ENCODE data around the gene CCDC186. TPM values are rescaled to one million over a fixed set of nuclear protein-coding genes. Genes with fewer than 3 reads are reported as not detected.

CCDC186 gene
- total RNA-seq, 1 experiment from 2014 or later = 17.1 TPM

DNA sequence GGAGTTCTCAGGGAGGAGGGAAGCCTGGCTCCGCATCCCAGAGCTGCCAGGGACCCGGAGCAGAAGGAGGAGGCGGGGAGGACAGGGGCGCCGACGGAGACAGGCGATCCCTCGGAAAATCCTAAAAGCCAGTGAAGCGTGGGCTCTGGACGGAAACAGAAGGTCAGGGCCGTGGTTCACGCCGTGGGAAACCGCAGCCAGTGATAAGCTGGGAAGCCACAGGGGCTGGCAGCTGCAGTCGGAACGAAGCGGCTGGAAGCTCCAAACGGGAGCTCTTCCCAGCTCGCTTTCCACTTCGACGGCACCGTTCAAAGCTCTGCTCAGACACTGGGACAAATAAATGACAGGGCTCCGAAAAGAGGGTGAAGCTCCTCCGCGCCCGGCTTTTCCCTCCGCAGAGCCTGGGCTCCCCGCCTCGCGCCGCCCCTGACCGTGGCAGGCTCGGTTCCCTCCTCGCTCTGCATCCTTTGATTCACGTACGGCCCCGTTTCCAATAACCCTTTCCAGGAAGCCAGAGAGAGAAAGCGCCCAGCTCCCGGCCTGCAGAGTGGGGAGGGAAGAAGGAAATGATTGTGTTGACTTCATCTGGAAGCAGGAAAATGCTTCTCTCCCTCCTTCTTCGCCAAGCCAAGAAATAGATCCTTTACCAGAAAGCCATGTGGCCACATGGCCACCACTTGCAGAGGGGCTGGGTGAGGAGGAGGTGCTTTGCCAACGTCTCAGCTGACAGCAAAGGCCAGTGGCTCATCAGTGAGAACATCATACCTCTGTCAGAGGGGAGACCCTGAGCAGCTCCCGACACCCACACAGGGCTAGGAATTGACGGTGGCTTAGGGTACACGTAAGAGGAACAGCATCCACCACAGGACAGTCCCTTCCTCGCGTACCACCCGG is 72.9 kb downstream of the CCDC186 start:
- intact Hi-C loops (cut with micrococcal nuclease) = no loop called here
- Histone ChIP-seq H3K36me3 (ENCODE audit: control insufficient read depth in 1 of 2, insufficient read depth in 2 of 2, low read length in 2 of 2) (no peaks in the 10 kb centered on the region), H3K9me3 (ENCODE audit: control insufficient read depth in 1 of 2, insufficient read depth in 1 of 2, low read depth in 1 of 2, low read length in 2 of 2) (no peaks in the 10 kb centered on the region), H2AFZ (ENCODE audit: low read depth, low read length, poor library complexity, severe bottlenecking) (no peak overlapping the region), H3K4me1 (ENCODE audit: control insufficient read depth in 1 of 2, insufficient read depth in 2 of 2, low read length in 2 of 2) (0 out of 4 replicates have a peak, but pooled peaks cover 0 to 4% of the 10 kb centered on the region in 2 experiments), H3K9me2 (ENCODE audit: insufficient read depth) (no peaks in the 10 kb centered on the region), H3K4me3 (replicated peaks in 1 of 2; ENCODE audit: low read depth in 1 of 2, low read length in 2 of 2) (no peak overlapping the region), H4K20me1 (ENCODE audit: insufficient read depth) (no peaks in the 10 kb centered on the region), H3K9ac (ENCODE audit: low read length) (no peak overlapping the region), H3K27me3 (ENCODE audit: insufficient read depth, low read length) (no peaks in the 10 kb centered on the region), H3K27ac (ENCODE audit: low read depth, low read length) (no peak overlapping the region), H3K79me2 (ENCODE audit: insufficient read depth, low read length) (no peaks in the 10 kb centered on the region), H3K4me2 (ENCODE audit: low read length) (no peak overlapping the region)
- ChIA-PET RAD21 (ENCODE audit: low non-redundant PET in 1 of 2, low total read pairs in 2 of 2, uncharacterized antibody in 2 of 2, unreplicated experiment in 2 of 2) (interaction anchor here in 1 of 2 experiments (1.2 to 1.5 kb wide), 2 partner anchors 302 to 395 kb away, joined by 6 read pairs; no protein-coding TSS in a partner anchor), CTCF (interaction anchor here (0.8 to 2.8 kb wide), 2 partner anchors 303 to 396 kb away, joined by 3 to 12 read pairs; no protein-coding TSS in a partner anchor), POLR2A (no interaction called here)
- ATAC-seq (no peak), DNase-seq (ENCODE audit: low read depth, low spot score) (no peak)
- TF ChIP-seq SRF (IDR thresholded peaks at IDR 0.05; ENCODE audit: low read depth) = no peak
- TF ChIP-seq, protein P1, sequence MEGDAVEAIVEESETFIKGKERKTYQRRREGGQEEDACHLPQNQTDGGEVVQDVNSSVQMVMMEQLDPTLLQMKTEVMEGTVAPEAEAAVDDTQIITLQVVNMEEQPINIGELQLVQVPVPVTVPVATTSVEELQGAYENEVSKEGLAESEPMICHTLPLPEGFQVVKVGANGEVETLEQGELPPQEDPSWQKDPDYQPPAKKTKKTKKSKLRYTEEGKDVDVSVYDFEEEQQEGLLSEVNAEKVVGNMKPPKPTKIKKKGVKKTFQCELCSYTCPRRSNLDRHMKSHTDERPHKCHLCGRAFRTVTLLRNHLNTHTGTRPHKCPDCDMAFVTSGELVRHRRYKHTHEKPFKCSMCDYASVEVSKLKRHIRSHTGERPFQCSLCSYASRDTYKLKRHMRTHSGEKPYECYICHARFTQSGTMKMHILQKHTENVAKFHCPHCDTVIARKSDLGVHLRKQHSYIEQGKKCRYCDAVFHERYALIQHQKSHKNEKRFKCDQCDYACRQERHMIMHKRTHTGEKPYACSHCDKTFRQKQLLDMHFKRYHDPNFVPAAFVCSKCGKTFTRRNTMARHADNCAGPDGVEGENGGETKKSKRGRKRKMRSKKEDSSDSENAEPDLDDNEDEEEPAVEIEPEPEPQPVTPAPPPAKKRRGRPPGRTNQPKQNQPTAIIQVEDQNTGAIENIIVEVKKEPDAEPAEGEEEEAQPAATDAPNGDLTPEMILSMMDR (IDR thresholded peaks at IDR 0.05 in 2 of 3, conservative IDR thresholded peaks at IDR 0.05 in 1 of 3; ENCODE audit: borderline replicate concordance in 1 of 3, insufficient read depth in 1 of 3, low read depth in 2 of 3, low read length in 2 of 3) = no peak
- TF ChIP-seq ZFX (IDR thresholded peaks at IDR 0.05) = no peak
- BruUV-seq (replicated peaks) = no TSS peak

DNA sequence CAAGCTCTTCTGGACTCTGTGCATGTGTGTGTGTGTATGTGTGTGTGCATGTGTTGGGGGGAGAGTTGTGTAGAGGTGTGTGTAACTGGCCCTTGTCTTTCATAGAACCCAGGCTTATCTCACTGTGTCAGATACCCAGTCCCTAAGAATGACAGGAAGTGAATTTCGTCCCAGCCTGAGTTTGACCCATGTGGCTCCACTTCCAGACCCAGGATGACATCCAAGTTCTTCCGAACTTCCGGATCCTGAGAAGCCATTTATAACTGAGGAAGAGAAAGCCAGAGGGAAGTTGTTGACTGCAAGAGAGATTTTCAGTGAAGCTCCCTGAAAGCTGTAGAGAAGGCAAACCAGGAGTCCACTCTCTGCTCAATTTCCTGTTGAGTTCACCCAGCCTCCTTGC is 77.1 kb downstream of the CCDC186 start:
- 0 out of 4 replicates have a peak, but pooled peaks cover 0 to 4% of the 10 kb centered on the region in 2 experiments for H3K4me1 ChIP-seq (ENCODE audit: control insufficient read depth in 1 of 2, insufficient read depth in 2 of 2, low read length in 2 of 2)
- DNase-seq (ENCODE audit: low read depth, low spot score) (no peak), ATAC-seq (no peak)
- BruUV-seq (replicated peaks) = no TSS peak
- H2AFZ ChIP-seq (ENCODE audit: low read depth, low read length, poor library complexity, severe bottlenecking) = no peak overlapping the region
- no peaks in the 10 kb centered on the region for H4K20me1 ChIP-seq (ENCODE audit: insufficient read depth)
- no peaks in the 10 kb centered on the region for H3K9me2 ChIP-seq (ENCODE audit: insufficient read depth)
- no peak overlapping the region for H3K4me2 ChIP-seq (ENCODE audit: low read length)
- no peak for TF ChIP-seq POLR2A (IDR thresholded peaks at IDR 0.05; ENCODE audit: borderline replicate concordance, extremely low read depth, insufficient read depth, insufficient read length)
- TF ChIP-seq ZFX (IDR thresholded peaks at IDR 0.05) = 0 out of 2 replicates have a peak, but pooled peaks have one; percentile 12
- ChIA-PET RAD21 (ENCODE audit: low non-redundant PET in 1 of 2, low total read pairs in 2 of 2, uncharacterized antibody in 2 of 2, unreplicated experiment in 2 of 2) (no interaction called here), CTCF (interaction anchor here (1.7 kb wide), 1 partner anchor 9 kb away, joined by 3 read pairs; no protein-coding TSS in a partner anchor), POLR2A (no interaction called here)
- no peaks in the 10 kb centered on the region for H3K79me2 ChIP-seq (ENCODE audit: insufficient read depth, low read length)
- no peaks in the 10 kb centered on the region for H3K9me3 ChIP-seq (ENCODE audit: control insufficient read depth in 1 of 2, insufficient read depth in 1 of 2, low read depth in 1 of 2, low read length in 2 of 2)
- intact Hi-C loops (cut with micrococcal nuclease) = no loop called here
- H3K36me3 ChIP-seq (ENCODE audit: control insufficient read depth in 1 of 2, insufficient read depth in 2 of 2, low read length in 2 of 2) = no peaks in the 10 kb centered on the region
- H3K9ac ChIP-seq (ENCODE audit: low read length) = no peak overlapping the region
- no peak overlapping the region for H3K4me3 ChIP-seq (replicated peaks in 1 of 2; ENCODE audit: low read depth in 1 of 2, low read length in 2 of 2)
- H3K27me3 ChIP-seq (ENCODE audit: insufficient read depth, low read length) = no peaks in the 10 kb centered on the region
- no peak overlapping the region for H3K27ac ChIP-seq (ENCODE audit: low read depth, low read length)
